ENCODE data around the gene SPPL2C. TPM values are rescaled to one million over a fixed set of nuclear protein-coding genes. Genes with fewer than 3 reads are reported as not detected.

Gene SPPL2C
- total RNA-seq, 4 donors from 2014 or later = not detected

DNA sequence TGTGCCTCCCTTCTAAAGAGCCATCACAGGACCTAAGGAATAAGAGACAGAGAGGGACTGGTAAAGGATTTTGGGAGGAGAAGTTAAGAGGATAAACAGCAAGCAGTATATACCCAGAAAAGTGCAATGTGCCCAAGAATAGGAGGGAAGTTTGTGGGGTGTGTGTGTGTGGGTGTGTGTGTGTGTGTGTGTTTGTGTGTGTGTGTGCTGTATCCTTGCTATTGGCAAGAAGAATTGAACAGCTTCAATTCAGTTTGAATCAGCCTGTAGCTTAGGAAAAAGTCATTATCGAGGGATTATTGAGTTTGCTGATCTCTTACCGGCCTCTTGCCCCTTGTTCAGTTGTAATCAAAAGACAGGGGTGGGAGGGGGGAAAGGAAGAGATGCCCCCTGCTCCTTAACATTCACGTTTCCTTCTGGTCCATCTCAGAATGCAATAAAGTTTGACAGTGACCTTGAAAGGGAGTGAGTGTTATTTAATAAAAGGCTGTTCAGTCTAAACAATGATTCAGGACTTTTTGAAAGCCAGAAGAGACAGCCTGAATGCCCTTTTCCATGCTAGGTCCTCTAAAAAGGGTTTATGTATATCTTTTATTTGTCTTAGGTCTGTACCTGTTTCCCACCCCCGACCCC lies 25.8 kb downstream of the SPPL2C start:
- 48 to 50% methylated on average over 4 of the region's 4 CpGs for WGBS, 2 donors
- DNase-seq (ENCODE audit: low spot score in 2 of 2) = no peak
- intact Hi-C loops (cut with DNase I; ENCODE audit: low total_unique reads) = no loop called here
- no peak for TF ChIP-seq POLR2A (IDR thresholded peaks at IDR 0.05)
- TF ChIP-seq, protein P1, sequence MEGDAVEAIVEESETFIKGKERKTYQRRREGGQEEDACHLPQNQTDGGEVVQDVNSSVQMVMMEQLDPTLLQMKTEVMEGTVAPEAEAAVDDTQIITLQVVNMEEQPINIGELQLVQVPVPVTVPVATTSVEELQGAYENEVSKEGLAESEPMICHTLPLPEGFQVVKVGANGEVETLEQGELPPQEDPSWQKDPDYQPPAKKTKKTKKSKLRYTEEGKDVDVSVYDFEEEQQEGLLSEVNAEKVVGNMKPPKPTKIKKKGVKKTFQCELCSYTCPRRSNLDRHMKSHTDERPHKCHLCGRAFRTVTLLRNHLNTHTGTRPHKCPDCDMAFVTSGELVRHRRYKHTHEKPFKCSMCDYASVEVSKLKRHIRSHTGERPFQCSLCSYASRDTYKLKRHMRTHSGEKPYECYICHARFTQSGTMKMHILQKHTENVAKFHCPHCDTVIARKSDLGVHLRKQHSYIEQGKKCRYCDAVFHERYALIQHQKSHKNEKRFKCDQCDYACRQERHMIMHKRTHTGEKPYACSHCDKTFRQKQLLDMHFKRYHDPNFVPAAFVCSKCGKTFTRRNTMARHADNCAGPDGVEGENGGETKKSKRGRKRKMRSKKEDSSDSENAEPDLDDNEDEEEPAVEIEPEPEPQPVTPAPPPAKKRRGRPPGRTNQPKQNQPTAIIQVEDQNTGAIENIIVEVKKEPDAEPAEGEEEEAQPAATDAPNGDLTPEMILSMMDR (IDR thresholded peaks at IDR 0.05) = no peak
- H3K4me3 ChIP-seq (ENCODE audit: low read depth, poor library complexity, severe bottlenecking) = no peak overlapping the region

- intact Hi-C loops (cut with DNase I; ENCODE audit: low total_unique reads) = no loop called here
- no peak overlapping the region for H3K4me3 ChIP-seq (ENCODE audit: low read depth, poor library complexity, severe bottlenecking)
- DNase-seq (ENCODE audit: low spot score in 2 of 2) = no peak
- no peak for TF ChIP-seq POLR2A (IDR thresholded peaks at IDR 0.05)
- TF ChIP-seq, protein P1 (IDR thresholded peaks at IDR 0.05) = no peak
- 83 to 85% methylated on average over 5 of the region's 5 CpGs for WGBS, 2 donors
Observed at GRCh38 chr17:45871718-45872117, 27.0 kb downstream of the SPPL2C start.

DNA sequence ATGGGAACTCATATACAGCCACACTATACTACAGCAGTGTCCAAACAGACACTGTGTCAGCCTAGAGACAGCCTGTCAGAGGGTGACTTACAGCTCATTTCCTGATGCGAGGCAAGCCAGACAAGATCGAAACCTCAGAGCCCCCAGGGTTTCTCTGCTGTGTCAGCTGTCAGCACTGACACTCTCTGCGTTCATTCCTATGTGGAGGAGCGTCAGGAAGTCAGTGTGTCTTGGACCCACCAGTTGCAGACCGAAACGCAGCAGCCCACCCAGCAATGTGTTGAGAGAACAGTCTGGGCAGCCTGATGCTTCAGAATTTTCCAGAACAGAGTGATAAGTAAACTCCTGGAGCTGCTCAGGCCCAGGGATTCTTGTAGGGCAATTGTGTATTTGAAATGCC lies 29.0 kb downstream of the SPPL2C start:
- DNase-seq (ENCODE audit: low spot score in 2 of 2) = no peak
- no peak for TF ChIP-seq POLR2A (IDR thresholded peaks at IDR 0.05)
- TF ChIP-seq, protein P1 (IDR thresholded peaks at IDR 0.05) = no peak

DNA sequence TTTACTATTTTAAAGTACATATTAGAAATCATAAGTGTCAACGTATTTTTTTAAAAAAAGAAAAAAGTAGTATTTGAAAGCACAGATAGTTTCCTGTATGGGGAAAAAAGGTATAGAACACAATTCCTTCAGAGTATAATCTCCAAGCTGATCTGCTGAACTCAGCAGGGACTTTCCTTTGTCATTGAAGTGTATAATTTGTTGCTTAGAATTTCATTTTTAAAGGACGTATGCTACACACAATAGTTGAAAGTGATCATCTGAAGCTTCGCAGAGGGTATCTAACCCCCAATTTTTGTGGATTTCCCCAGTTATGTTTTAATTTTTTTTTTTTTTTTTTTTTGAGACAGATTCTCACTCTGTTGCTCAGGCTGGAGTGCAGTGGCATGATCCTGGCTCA lies 29.5 kb downstream of the SPPL2C start:
- 37 to 42% methylated on average over 3 of the region's 3 CpGs for WGBS, 2 donors
- no peak for TF ChIP-seq POLR2A (IDR thresholded peaks at IDR 0.05)
- TF ChIP-seq, protein P1 (IDR thresholded peaks at IDR 0.05) = no peak
- H3K4me3 ChIP-seq (ENCODE audit: low read depth, poor library complexity, severe bottlenecking) = no peak overlapping the region
- intact Hi-C loops (cut with DNase I; ENCODE audit: low total_unique reads) = no loop called here
- no peak for DNase-seq (ENCODE audit: low spot score in 2 of 2)

More for the DNA sequence above, 29.0 kb downstream of the SPPL2C start:
- WGBS, 2 donors = 6 to 18% methylated on average over 6 of the region's 6 CpGs
- no peak overlapping the region for H3K4me3 ChIP-seq (ENCODE audit: low read depth, poor library complexity, severe bottlenecking)
- intact Hi-C loops (cut with DNase I; ENCODE audit: low total_unique reads) = no loop called here

DNA sequence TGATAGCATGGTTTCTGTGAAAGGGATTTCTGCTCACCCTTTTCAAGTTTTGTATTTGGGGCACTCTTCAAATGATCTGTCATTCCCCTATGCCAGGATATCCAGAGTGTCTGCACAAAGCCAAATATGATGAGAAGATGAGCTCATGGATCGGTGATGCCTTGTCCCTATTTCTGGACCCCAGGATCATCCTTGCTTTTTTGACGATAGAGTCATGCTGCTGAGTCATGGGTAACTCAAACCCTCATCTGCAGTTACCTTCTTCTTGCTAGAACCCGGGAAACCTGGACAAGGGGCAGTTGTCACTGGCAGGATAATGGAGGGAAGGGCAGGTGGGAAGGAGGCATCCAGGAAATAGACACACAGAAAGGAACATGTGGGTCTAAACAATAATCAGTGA lies 31.9 kb downstream of the SPPL2C start:
- no peak for DNase-seq (ENCODE audit: low spot score in 2 of 2)
- 78 to 79% methylated on average over 3 of the region's 3 CpGs for WGBS, 2 donors
- no peak overlapping the region for H3K4me3 ChIP-seq (ENCODE audit: low read depth, poor library complexity, severe bottlenecking)
- TF ChIP-seq, protein P1 (IDR thresholded peaks at IDR 0.05) = no peak
- no peak for TF ChIP-seq POLR2A (IDR thresholded peaks at IDR 0.05)
- intact Hi-C loops (cut with DNase I; ENCODE audit: low total_unique reads) = no loop called here

GRCh38 chr17:45877467-45877866 lies 32.8 kb downstream of the SPPL2C start:
- no peak for DNase-seq (ENCODE audit: low spot score in 2 of 2)
- WGBS, 2 donors = 65 to 74% methylated on average over 1 of the region's 1 CpG
- intact Hi-C loops (cut with DNase I; ENCODE audit: low total_unique reads) = no loop called here
- no peak for TF ChIP-seq POLR2A (IDR thresholded peaks at IDR 0.05)
- TF ChIP-seq, protein P1 (IDR thresholded peaks at IDR 0.05) = no peak
- H3K4me3 ChIP-seq (ENCODE audit: low read depth, poor library complexity, severe bottlenecking) = no peak overlapping the region
